Subcutaneous abdominal adipose tissue (tissue), 5 donors: ENCODE results near the gene TMC3.

Experiments
- H3K27ac ChIP-seq: one replicate; pipeline ENCODE4 v1.7.0; 2013; ENCODE audit warnings: low read depth, mild to moderate bottlenecking, inconsistent platforms, low read length, moderate library complexity
- H3K27me3 ChIP-seq, 5 donors: one replicate each; pipeline ENCODE4 v1.7.0; 2013; ENCODE audit warnings: low read length in 5 of 5, inconsistent platforms in 1 of 5; ENCODE audit not compliant: control insufficient read depth in 5 of 5, insufficient read depth in 4 of 5
- H3K36me3 ChIP-seq, 5 donors: one replicate each; pipeline ENCODE4 v1.7.0; 2013; ENCODE audit warnings: low read length in 5 of 5; ENCODE audit not compliant: control insufficient read depth in 5 of 5, insufficient read depth in 5 of 5
- H3K4me1 ChIP-seq, 5 donors: one replicate each; pipeline ENCODE4 v1.7.0; 2013; ENCODE audit warnings: low read length in 5 of 5, mild to moderate bottlenecking in 3 of 5, moderate library complexity in 1 of 5; ENCODE audit not compliant: control insufficient read depth in 5 of 5, insufficient read depth in 5 of 5
- H3K4me3 ChIP-seq, 5 donors: one replicate each; pipeline ENCODE4 v1.7.0; 2013; ENCODE audit warnings: low read length in 5 of 5, low read depth in 1 of 5
- H3K9ac ChIP-seq, 5 donors: one replicate each; pipeline ENCODE4 v1.7.0; 2013; ENCODE audit warnings: low read length in 5 of 5, mild to moderate bottlenecking in 4 of 5, moderate library complexity in 3 of 5
- H3K9me3 ChIP-seq, 5 donors: one replicate each; pipeline ENCODE4 v1.7.0; 2013; ENCODE audit warnings: low read length in 5 of 5; ENCODE audit not compliant: control insufficient read depth in 5 of 5
- donor health status: healthy.
- donor health status: healthy.
- donor health status: healthy.
- donor health status: healthy.
- donor health status: healthy.

The TMC3 gene

GRCh38 chr15:81288040-81288439, 86.0 kb downstream of the TMC3 start:
- Histone ChIP-seq H3K27me3 (no peaks in the 10 kb centered on the region), H3K9ac (no peak overlapping the region), H3K36me3 (peaks cover 18 to 56% (median 39%) of the 10 kb centered on the region in 5 donors), H3K9me3 (no peaks in the 10 kb centered on the region), H3K27ac (no peak overlapping the region), H3K4me3 (no peak overlapping the region), H3K4me1 (peaks cover 0 to 12% (median 5%) of the 10 kb centered on the region in 5 donors)

- H3K36me3 ChIP-seq, result peaks cover 9 to 55% (median 45%) of the 10 kb centered on the region in 5 donors
- H3K4me3 ChIP-seq, result no peak overlapping the region
- H3K27me3 ChIP-seq, result no peaks in the 10 kb centered on the region
- H3K27ac ChIP-seq, result no peak overlapping the region
- no peak overlapping the region for H3K9ac ChIP-seq
- H3K4me1 ChIP-seq, result peaks cover 0 to 17% (median 5%) of the 10 kb centered on the region in 5 donors
- no peaks in the 10 kb centered on the region for H3K9me3 ChIP-seq
Measured at GRCh38 chr15:81286621-81287121, 87.3 kb downstream of the TMC3 start.

GRCh38 chr15:81285461-81285860, 88.6 kb downstream of the TMC3 start:
- H3K36me3 ChIP-seq, result peaks cover 12 to 59% (median 50%) of the 10 kb centered on the region in 5 donors
- H3K4me1 ChIP-seq, result peaks cover 0 to 22% (median 5%) of the 10 kb centered on the region in 5 donors
- no peaks in the 10 kb centered on the region for H3K27me3 ChIP-seq
- H3K4me3 ChIP-seq, result no peak overlapping the region
- H3K9ac ChIP-seq, result no peak overlapping the region
- H3K27ac ChIP-seq, result no peak overlapping the region
- no peaks in the 10 kb centered on the region for H3K9me3 ChIP-seq

GRCh38 chr15:81284256-81285031, 89.6 kb downstream of the TMC3 start:
- Histone ChIP-seq H3K9ac (no peak overlapping the region), H3K4me1 (peaks cover 0 to 29% (median 5%) of the 10 kb centered on the region in 5 donors), H3K36me3 (peaks cover 15 to 66% (median 58%) of the 10 kb centered on the region in 5 donors), H3K9me3 (no peaks in the 10 kb centered on the region), H3K27me3 (no peaks in the 10 kb centered on the region), H3K27ac (no peak overlapping the region), H3K4me3 (no peak overlapping the region)

- Histone ChIP-seq H3K9ac (no peak overlapping the region), H3K4me1 (peaks cover 0 to 31% (median 5%) of the 10 kb centered on the region in 5 donors), H3K27me3 (no peaks in the 10 kb centered on the region), H3K9me3 (no peaks in the 10 kb centered on the region), H3K27ac (no peak overlapping the region), H3K4me3 (no peak overlapping the region), H3K36me3 (peaks cover 15 to 68% (median 55%) of the 10 kb centered on the region in 5 donors)
Measured at GRCh38 chr15:81282911-81283310, 91.1 kb downstream of the TMC3 start.

- Histone ChIP-seq H3K9ac (no peak overlapping the region), H3K4me3 (no peak overlapping the region), H3K27ac (no peak overlapping the region), H3K9me3 (peaks cover 0 to under 1% (median 0%) of the 10 kb centered on the region in 5 donors), H3K36me3 (peaks cover 12 to 64% (median 51%) of the 10 kb centered on the region in 5 donors), H3K4me1 (peaks cover 0 to 31% (median 5%) of the 10 kb centered on the region in 5 donors), H3K27me3 (no peaks in the 10 kb centered on the region)
Measured at GRCh38 chr15:81282606-81282895, 91.5 kb downstream of the TMC3 start.

GRCh38 chr15:81281766-81282605, 92.0 kb downstream of the TMC3 start:
- Histone ChIP-seq H3K4me1 (peaks cover 0 to 29% (median 5%) of the 10 kb centered on the region in 5 donors), H3K9ac (no peak overlapping the region), H3K27ac (no peak overlapping the region), H3K27me3 (no peaks in the 10 kb centered on the region), H3K4me3 (no peak overlapping the region), H3K36me3 (peaks cover 12 to 59% (median 46%) of the 10 kb centered on the region in 5 donors), H3K9me3 (peaks cover 0 to 4% (median 2%) of the 10 kb centered on the region in 5 donors)

- no peak overlapping the region for H3K4me3 ChIP-seq
- H3K36me3 ChIP-seq, result peaks cover 10 to 53% (median 42%) of the 10 kb centered on the region in 5 donors
- no peaks in the 10 kb centered on the region for H3K27me3 ChIP-seq
- H3K9me3 ChIP-seq, result peaks cover 0 to 6% (median 4%) of the 10 kb centered on the region in 5 donors
- H3K4me1 ChIP-seq, result peaks cover 0 to 28% (median 2%) of the 10 kb centered on the region in 5 donors
- H3K9ac ChIP-seq, result no peak overlapping the region
- H3K27ac ChIP-seq, result no peak overlapping the region
Measured at GRCh38 chr15:81281456-81281735, 92.6 kb downstream of the TMC3 start.
